IPS DF 6.9 (cell line): ENCODE measurements around the gene SCN4B.

Source experiments
- DNase-seq: peaks from one replicate; pipeline ENCODE4 v3.0.0-alpha.2; 2013; ENCODE audit warnings: low read depth, low spot score
- H3K27ac ChIP-seq: one replicate; pipeline ENCODE4 v1.5.1; 2013; ENCODE audit warnings: low read length, control low read depth
- H3K27me3 ChIP-seq: 2 replicates; pipeline ENCODE4 v1.6.1; 2013; ENCODE audit warnings: mild to moderate bottlenecking, low read length; ENCODE audit not compliant: control insufficient read depth, insufficient read depth
- H3K36me3 ChIP-seq: 2 replicates; pipeline ENCODE4 v1.6.1; 2013; ENCODE audit warnings: low read length; ENCODE audit not compliant: control insufficient read depth, insufficient read depth
- H3K4me1 ChIP-seq: 2 replicates; pipeline ENCODE4 v1.6.1; 2013; ENCODE audit warnings: low read length; ENCODE audit not compliant: control insufficient read depth, insufficient read depth
- H3K4me3 ChIP-seq: 2 replicates; pipeline ENCODE4 v1.5.1; 2013; ENCODE audit warnings: mild to moderate bottlenecking, low read length
- H3K9me3 ChIP-seq: 2 replicates; pipeline ENCODE4 v1.6.1; 2013; ENCODE audit warnings: low read length, inconsistent platforms; ENCODE audit not compliant: control insufficient read depth, insufficient read depth
- WGBS: extraction: QIAGEN DNeasy Blood & Tissue Kit; methylation state at CpG from one replicate; pipeline ENCODE4 v1.1.7; 2013; ENCODE audit warnings: mixed read lengths, missing lambda C conversion rate; ENCODE audit not compliant: insufficient read length, insufficient coverage; 5-methylcytosine and 5-hydroxymethylcytosine counted together

Gene SCN4B

GRCh38 chr11:118164885-118165284 is 12.3 kb upstream of the SCN4B start:
- no peak for DNase-seq
- no CpG with 5 or more reads among the region's 2 CpGs for WGBS
- Histone ChIP-seq H3K4me1 (peaks cover 6% of the 10 kb centered on the region; the same call in 1 of the 2 replicates), H3K36me3 (no peaks in the 10 kb centered on the region), H3K4me3 (no peak overlapping the region), H3K27me3 (peaks cover 3% of the 10 kb centered on the region; the same call in 1 of the 2 replicates), H3K27ac (no peak overlapping the region), H3K9me3 (no peaks in the 10 kb centered on the region)

GRCh38 chr11:118163494-118163893 is 10.9 kb upstream of the SCN4B start:
- no peak for DNase-seq
- H3K4me1 ChIP-seq: peaks cover 6% of the 10 kb centered on the region; the same call in 1 of the 2 replicates
- H3K27me3 ChIP-seq: peaks cover 2% of the 10 kb centered on the region; the same call in 1 of the 2 replicates
- H3K9me3 ChIP-seq: no peaks in the 10 kb centered on the region
- H3K4me3 ChIP-seq: no peak overlapping the region
- WGBS: no CpG with 5 or more reads among the region's 5 CpGs
- no peak overlapping the region for H3K27ac ChIP-seq
- no peaks in the 10 kb centered on the region for H3K36me3 ChIP-seq

DNA sequence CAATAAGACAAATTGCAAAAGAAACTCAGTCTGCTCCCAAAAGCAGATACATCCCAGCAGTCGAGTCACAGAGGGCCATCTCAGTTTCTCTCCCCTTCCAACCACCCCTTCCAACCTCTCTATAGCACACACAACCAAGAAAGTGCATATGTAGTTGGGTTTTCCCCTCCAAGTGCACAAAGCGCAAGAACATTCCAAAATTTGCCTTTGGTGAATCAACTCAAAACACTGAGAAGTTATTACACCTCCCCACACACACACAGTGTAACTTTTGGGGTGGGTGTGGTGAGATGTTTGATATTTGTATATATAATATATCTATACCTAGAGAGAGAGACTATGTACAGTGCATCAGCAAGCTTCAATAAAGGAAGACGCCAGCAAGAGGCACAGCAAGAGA is 10.2 kb upstream of the SCN4B start:
- peaks cover 6% of the 10 kb centered on the region; the same call in 1 of the 2 replicates for H3K4me1 ChIP-seq
- no CpG with 5 or more reads among the region's 3 CpGs for WGBS
- no peak overlapping the region for H3K27ac ChIP-seq
- no peaks in the 10 kb centered on the region for H3K9me3 ChIP-seq
- DNase-seq: no peak
- H3K36me3 ChIP-seq: no peaks in the 10 kb centered on the region
- H3K27me3 ChIP-seq: peaks cover 7% of the 10 kb centered on the region; the same call in 1 of the 2 replicates
- H3K4me3 ChIP-seq: no peak overlapping the region

GRCh38 chr11:118161786-118162185 is 9.2 kb upstream of the SCN4B start:
- DNase-seq: no peak
- Histone ChIP-seq H3K4me3 (no peak overlapping the region), H3K27me3 (peaks cover 15% of the 10 kb centered on the region; the same call in 1 of the 2 replicates), H3K27ac (no peak overlapping the region), H3K4me1 (peaks cover 12% of the 10 kb centered on the region), H3K36me3 (no peaks in the 10 kb centered on the region), H3K9me3 (no peaks in the 10 kb centered on the region)
- no CpG with 5 or more reads among the region's 6 CpGs for WGBS

DNA sequence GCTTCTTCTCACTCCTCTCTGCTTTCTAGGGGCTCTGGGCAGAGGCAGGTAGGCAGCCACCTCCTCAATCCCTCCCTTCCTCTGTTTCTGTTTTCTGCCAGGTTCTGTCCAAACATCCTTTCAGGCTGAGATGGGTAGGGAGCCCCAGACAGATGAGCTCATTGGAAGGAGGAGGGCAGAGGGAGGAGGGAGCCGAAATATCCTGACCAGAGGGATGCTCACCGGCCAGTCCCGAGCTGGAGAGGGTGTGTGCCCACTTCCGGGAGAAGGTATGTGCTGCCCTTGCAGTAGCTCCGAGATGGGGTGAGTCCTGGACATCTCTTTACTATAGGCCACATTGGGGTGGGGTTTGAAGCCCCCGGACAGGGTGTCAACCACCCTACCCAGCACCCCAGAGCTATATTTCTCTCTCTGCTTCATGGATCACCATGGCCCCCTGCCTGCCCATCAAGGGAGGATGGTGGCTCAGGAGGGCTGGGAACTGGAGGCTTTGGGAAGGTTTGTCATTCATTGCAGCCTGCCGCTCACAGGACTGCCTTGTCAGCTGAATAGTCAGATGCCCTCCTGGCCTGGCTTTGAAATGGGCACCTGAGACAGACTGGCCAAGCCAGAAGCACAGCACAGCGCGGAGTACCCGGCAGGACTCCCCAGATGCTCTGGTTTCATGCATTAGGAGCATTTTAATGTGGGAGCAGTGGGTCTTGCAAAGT is 4.7 kb upstream of the SCN4B start:
- no peak for DNase-seq
- H3K9me3 ChIP-seq: no peaks in the 10 kb centered on the region
- peaks cover 16% of the 10 kb centered on the region for H3K4me1 ChIP-seq
- no peak overlapping the region for H3K27ac ChIP-seq
- peaks cover 47% of the 10 kb centered on the region for H3K27me3 ChIP-seq
- no peaks in the 10 kb centered on the region for H3K36me3 ChIP-seq
- no CpG with 5 or more reads among the region's 10 CpGs for WGBS
- no peak overlapping the region; the same call in 1 of the 2 replicates for H3K4me3 ChIP-seq

DNA sequence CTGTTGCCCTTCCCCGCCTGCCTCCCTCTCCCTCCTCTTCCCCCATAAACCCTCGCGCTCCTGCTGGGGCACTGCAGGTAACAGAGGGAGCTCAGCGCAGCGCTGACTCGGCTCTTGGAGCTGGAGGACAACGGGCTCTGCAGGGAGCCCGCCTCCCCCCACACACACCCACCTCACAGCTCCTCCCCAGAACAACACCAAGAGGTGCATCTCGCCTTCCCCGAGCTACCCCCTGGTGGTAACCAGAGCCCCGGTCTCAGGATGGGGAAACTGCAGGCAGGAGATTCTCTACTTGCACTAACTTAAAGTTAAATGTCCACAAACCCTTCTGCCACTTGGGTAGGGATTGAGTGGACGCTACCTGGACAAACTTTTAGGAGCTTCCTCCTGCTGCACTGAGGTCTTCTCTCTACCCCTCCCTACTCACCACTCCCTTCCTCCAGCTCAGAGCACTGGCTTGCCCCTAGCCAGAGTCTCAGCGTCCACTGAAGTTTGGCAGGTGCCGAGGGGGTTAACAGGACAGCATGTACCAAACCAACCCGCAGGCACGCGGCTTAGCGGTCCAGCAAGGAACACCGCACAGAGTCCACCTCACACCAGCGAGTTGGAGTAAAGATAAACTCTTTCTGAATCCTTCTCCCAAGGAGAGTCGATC is 4.0 kb upstream of the SCN4B start:
- peak overlapping the region; percentile 9; the same call in 1 of the 2 replicates for H3K4me3 ChIP-seq

DNA sequence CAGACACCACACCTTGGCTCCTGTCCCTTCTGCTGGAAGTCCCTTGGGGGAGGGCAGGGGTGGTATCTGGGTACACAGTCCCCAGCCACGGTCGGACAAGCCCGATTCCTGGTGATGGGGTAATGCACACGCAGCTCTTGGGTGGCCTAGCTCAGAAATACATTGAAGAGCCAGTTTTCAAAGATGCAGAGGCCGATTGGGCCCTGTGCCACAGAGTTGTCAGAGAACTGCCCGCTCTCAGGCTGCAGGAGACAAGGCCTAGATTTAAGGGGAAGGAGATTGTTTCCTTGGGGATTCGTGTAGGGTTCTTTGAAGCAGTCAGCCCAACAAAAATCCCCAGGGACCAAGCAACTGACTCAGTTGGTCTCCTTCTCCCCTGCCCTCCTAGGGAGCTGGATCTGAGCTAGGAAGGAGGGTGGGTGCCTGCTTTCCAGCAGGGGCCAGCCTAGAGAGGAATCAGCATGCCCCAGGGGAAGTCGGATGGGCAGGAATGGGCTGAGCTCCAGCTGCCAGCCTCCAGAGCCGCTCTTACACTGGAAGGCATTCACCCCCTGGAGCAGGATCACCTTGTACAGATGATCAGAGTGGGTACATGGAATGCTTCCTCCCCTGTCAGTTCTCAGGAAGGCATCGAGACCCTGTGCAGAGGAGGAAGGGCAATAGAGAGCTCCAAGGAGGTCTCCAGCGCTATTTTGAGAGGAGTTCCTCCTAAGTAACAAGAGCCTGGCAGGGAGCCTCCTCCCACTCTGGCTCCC is 3.3 kb upstream of the SCN4B start:
- H3K27me3 ChIP-seq: peaks cover 56% of the 10 kb centered on the region
- H3K4me1 ChIP-seq: peaks cover 16% of the 10 kb centered on the region
- DNase-seq: no peak
- H3K9me3 ChIP-seq: no peaks in the 10 kb centered on the region
- no CpG with 5 or more reads among the region's 11 CpGs for WGBS
- no peak overlapping the region for H3K27ac ChIP-seq
- H3K36me3 ChIP-seq: no peaks in the 10 kb centered on the region
- H3K4me3 ChIP-seq: no peak overlapping the region

More for the DNA sequence above, 4.0 kb upstream of the SCN4B start:
- Histone ChIP-seq H3K36me3 (no peaks in the 10 kb centered on the region), H3K27ac (no peak overlapping the region), H3K9me3 (no peaks in the 10 kb centered on the region), H3K27me3 (peaks cover 51% of the 10 kb centered on the region), H3K4me1 (peaks cover 16% of the 10 kb centered on the region)
- WGBS: no CpG with 5 or more reads among the region's 21 CpGs
- DNase-seq: no peak

DNA sequence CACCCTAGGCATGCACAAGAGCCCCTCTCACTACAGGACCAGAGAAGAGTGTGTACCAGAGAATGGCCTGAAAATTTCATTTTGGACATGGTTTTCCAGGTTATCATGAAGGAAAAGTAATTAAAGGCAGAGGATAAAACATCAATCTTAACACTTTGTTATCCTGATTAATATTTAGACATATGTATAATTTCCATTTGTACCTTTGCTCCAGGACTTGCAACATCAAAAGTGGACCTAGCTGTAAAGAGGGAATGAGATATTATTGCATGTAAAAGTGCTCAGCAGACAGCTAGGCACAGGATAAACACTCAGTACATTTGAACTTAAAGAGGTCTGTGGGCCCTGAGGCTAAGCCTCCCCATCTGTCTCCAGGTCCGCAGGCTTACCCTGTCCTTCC is 2.0 kb upstream of the SCN4B start:
- no peak for DNase-seq
- H3K36me3 ChIP-seq: no peaks in the 10 kb centered on the region
- H3K4me1 ChIP-seq: peaks cover 16% of the 10 kb centered on the region
- H3K9me3 ChIP-seq: no peaks in the 10 kb centered on the region
- peaks cover 62% of the 10 kb centered on the region for H3K27me3 ChIP-seq
- H3K4me3 ChIP-seq: no peak overlapping the region
- WGBS: no CpG with 5 or more reads among the region's 1 CpG
- H3K27ac ChIP-seq: no peak overlapping the region

GRCh38 chr11:118153976-118154375 is 1.4 kb upstream of the SCN4B start:
- no peaks in the 10 kb centered on the region for H3K9me3 ChIP-seq
- H3K27me3 ChIP-seq: peaks cover 62% of the 10 kb centered on the region
- H3K4me3 ChIP-seq: no peak overlapping the region
- H3K36me3 ChIP-seq: no peaks in the 10 kb centered on the region
- H3K27ac ChIP-seq: no peak overlapping the region
- WGBS: no CpG with 5 or more reads among the region's 11 CpGs
- no peak for DNase-seq
- peaks cover 18% of the 10 kb centered on the region for H3K4me1 ChIP-seq

DNA sequence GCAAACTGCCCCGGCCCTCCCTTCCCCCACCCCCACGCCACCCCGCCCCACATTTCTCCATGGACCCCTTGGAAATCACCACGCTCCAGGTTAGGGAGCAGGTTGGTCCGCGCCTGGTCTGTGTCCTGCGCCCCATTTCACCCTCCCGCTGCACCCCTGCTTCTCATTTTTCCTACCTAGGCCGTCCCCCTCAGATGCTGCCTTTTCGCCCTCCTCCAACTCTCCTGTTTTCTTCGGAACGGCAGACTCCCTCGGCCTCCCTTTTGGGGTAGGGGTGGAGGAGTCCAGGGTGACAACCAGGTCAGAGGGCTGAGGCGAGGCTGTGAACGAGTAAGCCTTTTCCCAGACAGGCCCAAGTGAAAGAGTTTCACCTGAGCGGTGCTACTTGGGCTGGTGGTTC is 893 bp upstream of the SCN4B start:
- Histone ChIP-seq H3K4me3 (no peak overlapping the region; the same call in 1 of the 2 replicates), H3K27me3 (peaks cover 62% of the 10 kb centered on the region), H3K4me1 (peaks cover 18% of the 10 kb centered on the region), H3K36me3 (no peaks in the 10 kb centered on the region), H3K9me3 (no peaks in the 10 kb centered on the region), H3K27ac (no peak overlapping the region)
- no CpG with 5 or more reads among the region's 16 CpGs for WGBS
- DNase-seq: no peak
